Immature natural killer cell (primary cell): ENCODE results near the gene TTC12. TPM values are rescaled to one million over a fixed set of nuclear protein-coding genes. Genes with fewer than 3 reads are reported as not detected.

Experiments
- DNase-seq, 3 donors: peaks; one replicate each; pipeline ENCODE4 v3.0.0; 2022; ENCODE audit warnings: mixed read lengths in 1 of 3
- H3K27ac Mint-ChIP-seq, 6 donors: one replicate each; pipeline ENCODE4 v1.8.0; 2020; ENCODE audit warnings: mixed read lengths in 6 of 6, mild to moderate bottlenecking in 5 of 6, inconsistent platforms in 4 of 6, moderate library complexity in 3 of 6
- H3K27me3 Mint-ChIP-seq, 3 donors: one replicate each; pipeline ENCODE4 v1.8.0; 2020 to 2021; ENCODE audit warnings: low read depth in 3 of 3, mild to moderate bottlenecking in 3 of 3, mixed read lengths in 3 of 3, moderate library complexity in 3 of 3, inconsistent platforms in 1 of 3
- H3K36me3 Mint-ChIP-seq, 3 donors: one replicate each; pipeline ENCODE4 v1.8.0; 2020; ENCODE audit warnings: mixed read lengths in 3 of 3, inconsistent platforms in 2 of 3, mild to moderate bottlenecking in 2 of 3
- H3K4me1 Mint-ChIP-seq, 2 donors: one replicate each; pipeline ENCODE4 v1.8.0; 2020; ENCODE audit warnings: inconsistent platforms in 2 of 2, mild to moderate bottlenecking in 2 of 2, mixed read lengths in 2 of 2, moderate library complexity in 1 of 2
- H3K4me3 Mint-ChIP-seq, 5 donors: one replicate each; pipeline ENCODE4 v1.8.0; 2020; ENCODE audit warnings: mild to moderate bottlenecking in 5 of 5, mixed read lengths in 5 of 5, inconsistent platforms in 3 of 5, moderate library complexity in 3 of 5
- H3K9me3 Mint-ChIP-seq, 6 donors: one replicate each; pipeline ENCODE4 v1.8.0; 2020; ENCODE audit warnings: mild to moderate bottlenecking in 6 of 6, mixed read lengths in 6 of 6, inconsistent platforms in 4 of 6, moderate library complexity in 3 of 6
- polyA plus RNA-seq, 3 donors: library from polyadenylated mRNA; unstranded; fragments of 300-500 nt; fragmentation: Illumina TruSeq; gene quantifications; one replicate each; pipeline ENCODE4 v1.2.3, GENCODE V29; 2021

TTC12 gene
- polyA plus RNA-seq, 3 donors from 2014 or later = 2.6 to 7.7 (median 5.5) TPM

- Mint-ChIP-seq H3K36me3 (no peaks in the 10 kb centered on the region), H3K9me3 (no peaks in the 10 kb centered on the region), H3K27me3 (peaks cover 0 to 2% (median 0%) of the 10 kb centered on the region in 3 donors), H3K4me3 (no peak overlapping the region), H3K27ac (no peak overlapping the region), H3K4me1 (no peaks in the 10 kb centered on the region)
- DNase-seq = no peak
These were observed 82.8 kb downstream of the TTC12 start for GRCh38 chr11:113397212-113397611.

- Mint-ChIP-seq H3K27me3 (peaks cover 0 to 2% (median 0%) of the 10 kb centered on the region in 3 donors), H3K4me1 (no peaks in the 10 kb centered on the region), H3K27ac (no peak overlapping the region), H3K4me3 (no peak overlapping the region), H3K36me3 (no peaks in the 10 kb centered on the region), H3K9me3 (no peaks in the 10 kb centered on the region)
- DNase-seq = no peak
These were observed 83.4 kb downstream of the TTC12 start for GRCh38 chr11:113397821-113398220.

- Mint-ChIP-seq H3K36me3 (no peaks in the 10 kb centered on the region), H3K9me3 (no peaks in the 10 kb centered on the region), H3K4me3 (no peak overlapping the region), H3K27ac (no peak overlapping the region), H3K27me3 (no peaks in the 10 kb centered on the region), H3K4me1 (no peaks in the 10 kb centered on the region)
- DNase-seq = no peak
These were observed 84.5 kb downstream of the TTC12 start for GRCh38 chr11:113398669-113399430.

GRCh38 chr11:113400631-113401230, 86.3 kb downstream of the TTC12 start:
- Mint-ChIP-seq H3K36me3 (no peaks in the 10 kb centered on the region), H3K4me1 (no peaks in the 10 kb centered on the region), H3K9me3 (no peaks in the 10 kb centered on the region), H3K4me3 (no peak overlapping the region), H3K27ac (no peak overlapping the region), H3K27me3 (peaks cover 0 to 1% (median 0%) of the 10 kb centered on the region in 3 donors)
- DNase-seq = no peak

- H3K27me3 Mint-ChIP-seq = peaks cover 0 to 2% (median 0%) of the 10 kb centered on the region in 3 donors
- no peaks in the 10 kb centered on the region for H3K4me1 Mint-ChIP-seq
- no peaks in the 10 kb centered on the region for H3K36me3 Mint-ChIP-seq
- no peak for DNase-seq
- no peaks in the 10 kb centered on the region for H3K9me3 Mint-ChIP-seq
- H3K27ac Mint-ChIP-seq = no peak overlapping the region
- no peak overlapping the region for H3K4me3 Mint-ChIP-seq
These were observed 87.3 kb downstream of the TTC12 start for GRCh38 chr11:113401718-113402117.

GRCh38 chr11:113404859-113405430, 90.6 kb downstream of the TTC12 start:
- Mint-ChIP-seq H3K27me3 (peaks cover 0 to 3% (median 0%) of the 10 kb centered on the region in 3 donors), H3K27ac (peak overlapping the region in 1 of 6 donors; percentile 44), H3K4me3 (no peak overlapping the region), H3K9me3 (no peaks in the 10 kb centered on the region), H3K36me3 (no peaks in the 10 kb centered on the region), H3K4me1 (no peaks in the 10 kb centered on the region)
- no peak for DNase-seq

- peaks cover 0 to 3% (median 0%) of the 10 kb centered on the region in 3 donors for H3K27me3 Mint-ChIP-seq
- no peaks in the 10 kb centered on the region for H3K36me3 Mint-ChIP-seq
- H3K27ac Mint-ChIP-seq = no peak overlapping the region
- H3K4me1 Mint-ChIP-seq = no peaks in the 10 kb centered on the region
- no peak overlapping the region for H3K4me3 Mint-ChIP-seq
- no peaks in the 10 kb centered on the region for H3K9me3 Mint-ChIP-seq
- DNase-seq = no peak
These were observed 91.5 kb downstream of the TTC12 start for GRCh38 chr11:113405724-113406478.

GRCh38 chr11:113407163-113407562, 92.8 kb downstream of the TTC12 start:
- no peaks in the 10 kb centered on the region for H3K36me3 Mint-ChIP-seq
- peaks cover 0 to 6% (median 0%) of the 10 kb centered on the region in 3 donors for H3K27me3 Mint-ChIP-seq
- no peak for DNase-seq
- no peaks in the 10 kb centered on the region for H3K9me3 Mint-ChIP-seq
- H3K4me1 Mint-ChIP-seq = no peaks in the 10 kb centered on the region
- no peak overlapping the region for H3K4me3 Mint-ChIP-seq
- peak overlapping the region in 1 of 6 donors; percentile 40 for H3K27ac Mint-ChIP-seq

GRCh38 chr11:113408206-113408605, 93.8 kb downstream of the TTC12 start:
- Mint-ChIP-seq H3K4me3 (no peak overlapping the region), H3K27me3 (peaks cover 0 to 6% (median 0%) of the 10 kb centered on the region in 3 donors), H3K9me3 (no peaks in the 10 kb centered on the region), H3K27ac (no peak overlapping the region), H3K4me1 (no peaks in the 10 kb centered on the region), H3K36me3 (no peaks in the 10 kb centered on the region)
- no peak for DNase-seq

GRCh38 chr11:113408887-113409286, 94.5 kb downstream of the TTC12 start:
- DNase-seq = no peak
- H3K4me1 Mint-ChIP-seq = no peaks in the 10 kb centered on the region
- H3K36me3 Mint-ChIP-seq = no peaks in the 10 kb centered on the region
- H3K9me3 Mint-ChIP-seq = no peaks in the 10 kb centered on the region
- H3K4me3 Mint-ChIP-seq = no peak overlapping the region
- H3K27me3 Mint-ChIP-seq = peaks cover 0 to 6% (median 0%) of the 10 kb centered on the region in 3 donors
- no peak overlapping the region for H3K27ac Mint-ChIP-seq

GRCh38 chr11:113409526-113409925, 95.1 kb downstream of the TTC12 start:
- H3K9me3 Mint-ChIP-seq = no peaks in the 10 kb centered on the region
- no peak overlapping the region for H3K4me3 Mint-ChIP-seq
- DNase-seq = no peak
- H3K36me3 Mint-ChIP-seq = no peaks in the 10 kb centered on the region
- peaks cover 0 to 5% (median 3%) of the 10 kb centered on the region in 3 donors for H3K27me3 Mint-ChIP-seq
- H3K4me1 Mint-ChIP-seq = no peaks in the 10 kb centered on the region
- no peak overlapping the region for H3K27ac Mint-ChIP-seq

- no peak for DNase-seq
- H3K36me3 Mint-ChIP-seq = no peaks in the 10 kb centered on the region
- H3K4me3 Mint-ChIP-seq = no peak overlapping the region
- H3K4me1 Mint-ChIP-seq = no peaks in the 10 kb centered on the region
- H3K9me3 Mint-ChIP-seq = no peaks in the 10 kb centered on the region
- peaks cover 0 to 5% (median 4%) of the 10 kb centered on the region in 3 donors for H3K27me3 Mint-ChIP-seq
- H3K27ac Mint-ChIP-seq = no peak overlapping the region
These were observed 96.2 kb downstream of the TTC12 start for GRCh38 chr11:113410414-113411135.

- DNase-seq = no peak
- peaks cover 0 to 5% (median 4%) of the 10 kb centered on the region in 3 donors for H3K27me3 Mint-ChIP-seq
- no peak overlapping the region for H3K4me3 Mint-ChIP-seq
- no peak overlapping the region for H3K27ac Mint-ChIP-seq
- no peaks in the 10 kb centered on the region for H3K4me1 Mint-ChIP-seq
- H3K9me3 Mint-ChIP-seq = no peaks in the 10 kb centered on the region
- no peaks in the 10 kb centered on the region for H3K36me3 Mint-ChIP-seq
These were observed 97.2 kb downstream of the TTC12 start for GRCh38 chr11:113411536-113411935.
